GM13977 (cell line): Measurements from ENCODE around the gene HLA-DRA.

Experiments used
- DNase-seq: peaks from one replicate; pipeline ENCODE4 v3.0.0; 2012; ENCODE audit warnings: low spot score
- in situ Hi-C: fragments of 300-500 bp; cut with MboI; formaldehyde crosslinking; loops from one replicate; pipeline ENCODE4 v1.12.0; 2022; ENCODE audit warnings: low sequenced_read_pairs, low pct_unique_long_range_greater_than_20kb, mixed read lengths, inconsistent platforms; ENCODE audit not compliant: unreplicated experiment
- TF ChIP-seq, protein P1 (sequence below): IDR thresholded peaks from 2 replicates; pipeline ENCODE4 v1.5.1; 2012; ENCODE audit warnings: mild to moderate bottlenecking, control low read depth; ENCODE audit not compliant: insufficient read depth; ENCODE audit errors: extremely low read depth, missing control alignments

Gene HLA-DRA

DNA sequence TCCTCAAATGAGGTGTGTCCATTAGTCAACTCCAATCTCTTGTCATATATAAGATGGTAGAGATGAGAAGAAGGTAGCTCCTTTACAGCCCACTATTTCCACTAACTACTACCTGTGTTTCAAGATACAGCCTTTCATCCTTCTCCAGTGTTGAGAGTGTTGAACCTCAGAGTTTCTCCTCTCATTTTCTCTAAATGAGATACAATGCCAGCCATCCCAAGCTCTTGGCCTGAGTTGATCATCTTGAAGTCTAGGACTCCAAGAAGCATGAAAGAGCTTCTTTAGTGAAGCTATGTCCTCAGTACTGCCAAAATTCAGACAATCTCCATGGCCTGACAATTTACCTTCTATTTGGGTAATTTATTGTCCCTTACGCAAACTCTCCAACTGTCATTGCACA is 548 bp upstream of the HLA-DRA start:
- TF ChIP-seq, protein P1, sequence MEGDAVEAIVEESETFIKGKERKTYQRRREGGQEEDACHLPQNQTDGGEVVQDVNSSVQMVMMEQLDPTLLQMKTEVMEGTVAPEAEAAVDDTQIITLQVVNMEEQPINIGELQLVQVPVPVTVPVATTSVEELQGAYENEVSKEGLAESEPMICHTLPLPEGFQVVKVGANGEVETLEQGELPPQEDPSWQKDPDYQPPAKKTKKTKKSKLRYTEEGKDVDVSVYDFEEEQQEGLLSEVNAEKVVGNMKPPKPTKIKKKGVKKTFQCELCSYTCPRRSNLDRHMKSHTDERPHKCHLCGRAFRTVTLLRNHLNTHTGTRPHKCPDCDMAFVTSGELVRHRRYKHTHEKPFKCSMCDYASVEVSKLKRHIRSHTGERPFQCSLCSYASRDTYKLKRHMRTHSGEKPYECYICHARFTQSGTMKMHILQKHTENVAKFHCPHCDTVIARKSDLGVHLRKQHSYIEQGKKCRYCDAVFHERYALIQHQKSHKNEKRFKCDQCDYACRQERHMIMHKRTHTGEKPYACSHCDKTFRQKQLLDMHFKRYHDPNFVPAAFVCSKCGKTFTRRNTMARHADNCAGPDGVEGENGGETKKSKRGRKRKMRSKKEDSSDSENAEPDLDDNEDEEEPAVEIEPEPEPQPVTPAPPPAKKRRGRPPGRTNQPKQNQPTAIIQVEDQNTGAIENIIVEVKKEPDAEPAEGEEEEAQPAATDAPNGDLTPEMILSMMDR: no peak
- in situ Hi-C loops: no loop called here
- DNase-seq: no peak

DNA sequence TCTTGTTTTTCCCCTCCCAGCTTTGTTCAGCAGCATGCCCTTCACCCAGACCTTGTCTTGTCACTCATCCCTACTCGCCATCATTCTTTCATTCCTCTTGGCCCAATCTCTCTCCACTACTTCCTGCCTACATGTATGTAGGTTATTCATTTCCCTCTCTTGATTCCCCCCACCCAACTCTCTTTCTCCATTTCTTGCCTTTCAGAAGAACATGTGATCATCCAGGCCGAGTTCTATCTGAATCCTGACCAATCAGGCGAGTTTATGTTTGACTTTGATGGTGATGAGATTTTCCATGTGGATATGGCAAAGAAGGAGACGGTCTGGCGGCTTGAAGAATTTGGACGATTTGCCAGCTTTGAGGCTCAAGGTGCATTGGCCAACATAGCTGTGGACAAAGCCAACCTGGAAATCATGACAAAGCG is 2.6 kb downstream of the HLA-DRA start:
- TF ChIP-seq, protein P1: no peak
- in situ Hi-C loops: no loop called here

DNA sequence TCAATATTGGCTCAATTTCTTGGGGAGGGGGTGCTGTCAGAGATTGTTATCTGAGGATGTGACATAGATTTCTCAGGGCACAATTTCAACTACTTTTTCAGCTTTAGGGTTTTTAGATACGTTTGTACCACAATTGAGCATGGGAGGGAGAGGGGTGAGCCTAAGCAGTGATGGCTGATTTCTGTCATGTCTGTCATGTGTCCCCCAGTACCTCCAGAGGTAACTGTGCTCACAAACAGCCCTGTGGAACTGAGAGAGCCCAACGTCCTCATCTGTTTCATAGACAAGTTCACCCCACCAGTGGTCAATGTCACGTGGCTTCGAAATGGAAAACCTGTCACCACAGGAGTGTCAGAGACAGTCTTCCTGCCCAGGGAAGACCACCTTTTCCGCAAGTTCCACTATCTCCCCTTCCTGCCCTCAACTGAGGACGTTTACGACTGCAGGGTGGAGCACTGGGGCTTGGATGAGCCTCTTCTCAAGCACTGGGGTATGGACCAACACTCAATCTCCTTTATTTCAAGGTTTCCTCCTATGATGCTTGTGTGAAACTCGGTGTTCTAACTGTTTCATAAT is 3.4 kb downstream of the HLA-DRA start:
- in situ Hi-C loops: no loop called here
- DNase-seq: no peak
- TF ChIP-seq, protein P1: no peak

More for the DNA sequence above, 2.6 kb downstream of the HLA-DRA start:
- no peak for DNase-seq

DNA sequence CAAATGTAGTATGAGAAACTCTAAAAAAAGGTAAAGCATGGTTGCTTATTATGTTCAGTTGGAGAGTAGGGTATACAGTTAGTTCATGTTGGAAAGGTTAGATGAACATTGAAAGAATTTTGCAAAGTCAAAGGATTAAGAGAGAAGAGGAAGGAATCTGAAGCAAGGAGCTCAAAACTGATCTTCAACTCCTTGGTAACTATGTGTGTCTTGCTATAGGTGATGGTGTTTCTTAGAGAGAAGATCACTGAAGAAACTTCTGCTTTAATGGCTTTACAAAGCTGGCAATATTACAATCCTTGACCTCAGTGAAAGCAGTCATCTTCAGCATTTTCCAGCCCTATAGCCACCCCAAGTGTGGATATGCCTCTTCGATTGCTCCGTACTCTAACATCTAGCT is 4.7 kb downstream of the HLA-DRA start:
- in situ Hi-C loops: no loop called here
- DNase-seq: no peak
- TF ChIP-seq, protein P1: no peak

DNA sequence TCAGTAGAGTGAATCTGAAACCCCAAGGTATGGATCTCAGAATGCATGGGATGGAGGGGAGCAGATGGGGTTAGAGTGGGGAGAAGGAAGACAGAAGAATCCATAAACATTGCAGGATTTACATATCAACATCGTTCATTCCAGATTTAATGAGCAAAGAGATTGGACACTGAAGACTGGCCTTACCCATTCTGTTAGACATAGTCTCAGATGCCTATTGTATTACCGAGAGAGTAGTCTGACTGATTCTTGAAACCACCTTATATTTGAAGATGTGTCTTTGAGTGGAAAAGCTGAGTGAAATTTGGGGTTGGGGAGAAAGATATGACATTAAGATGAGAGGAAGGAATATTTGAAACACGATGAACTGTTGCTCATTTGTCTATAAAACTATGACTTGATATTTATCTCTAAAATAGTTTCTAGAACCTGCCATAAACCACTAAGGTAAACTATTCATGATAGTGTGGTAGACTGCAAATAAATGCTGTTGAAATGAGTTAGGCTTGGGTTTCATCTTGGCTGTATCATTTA is 5.7 kb downstream of the HLA-DRA start:
- TF ChIP-seq, protein P1: no peak
- in situ Hi-C loops: no loop called here
- no peak for DNase-seq

DNA sequence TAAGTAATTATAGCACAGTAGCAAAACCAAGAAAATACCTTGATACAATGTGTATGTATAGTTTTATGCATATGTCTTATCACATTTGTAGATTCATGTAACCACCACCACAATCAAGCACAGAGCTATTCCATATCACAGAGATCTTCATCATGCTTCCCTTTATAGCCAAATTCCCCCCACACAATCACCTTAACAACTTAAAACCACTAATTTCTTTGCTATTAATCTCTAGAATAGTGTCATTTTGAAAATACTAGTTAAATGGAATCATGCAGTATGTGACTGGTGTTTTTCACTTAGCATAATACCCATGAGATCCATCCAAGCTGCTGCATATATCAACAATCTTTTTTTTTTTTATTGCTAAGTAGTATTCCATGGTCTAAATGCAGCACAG is 8.2 kb downstream of the HLA-DRA start:
- DNase-seq: no peak
- TF ChIP-seq, protein P1: no peak
- in situ Hi-C loops: no loop called here
